Caco-2 (cell line): ENCODE measurements around the gene MGAT4A. TPM values are rescaled to one million over a fixed set of nuclear protein-coding genes. Genes with fewer than 3 reads are reported as not detected.

Source experiments
- BruUV-seq: library from RNA; stranded (reverse); fragments of 400-500 nt; replicated peaks from 2 replicates; lab custom pipeline; 2021; lab: Mats Ljungman, UMichigan
- CTCF ChIA-PET: fragments of 300-600 bp; sonication (Branson Sonifier 250); formaldehyde crosslinking; loops from one replicate; lab custom pipeline; 2022; ENCODE audit warnings: antibody characterized with exemption; lab: Charles Lee
- POLR2A ChIA-PET: fragments of 300-600 bp; sonication (Branson Sonifier 250); formaldehyde crosslinking; loops from one replicate; lab custom pipeline; 2022; ENCODE audit warnings: antibody characterized with exemption; lab: Charles Lee
- DNase-seq, 2 experiments: peaks; one replicate each; pipeline versions ENCODE4 v3.0.0 to v3.0.0-alpha.2; 2020 to 2022
- H3K27me3 ChIP-seq: replicated peaks from 2 replicates; pipeline ENCODE4 v1.6.0; 2011; ENCODE audit warnings: low read length; ENCODE audit not compliant: control insufficient read depth, insufficient read depth
- H3K36me3 ChIP-seq: 2 replicates; pipeline ENCODE4 v1.5.1; 2011; ENCODE audit warnings: low read length; ENCODE audit not compliant: control insufficient read depth, insufficient read depth
- H3K4me1 ChIP-seq: fragments of 250-450 bp; sonication (Bioruptor Pico); 2 replicates; pipeline ENCODE4 v1.5.1; 2020; ENCODE audit warnings: mild to moderate bottlenecking
- H3K4me3 ChIP-seq: 2 replicates; pipeline ENCODE4 v1.5.1; 2011; ENCODE audit warnings: low read depth, mild to moderate bottlenecking, control low read depth, low read length
- H3K9me3 ChIP-seq: fragments of 250-450 bp; sonication (Bioruptor Pico); 2 replicates; pipeline ENCODE4 v1.5.1; 2020; ENCODE audit warnings: mild to moderate bottlenecking, moderate library complexity
- H3K27ac Mint-ChIP-seq: one replicate; pipeline ENCODE4 v1.8.0; 2022; ENCODE audit warnings: mixed read lengths; ENCODE audit not compliant: unreplicated experiment
- H3K27me3 Mint-ChIP-seq: one replicate; pipeline ENCODE4 v1.8.0; 2022; ENCODE audit warnings: mixed read lengths; ENCODE audit not compliant: insufficient read depth, unreplicated experiment
- H3K36me3 Mint-ChIP-seq: one replicate; pipeline ENCODE4 v1.8.0; 2022; ENCODE audit warnings: mild to moderate bottlenecking, mixed read lengths; ENCODE audit not compliant: insufficient read depth, unreplicated experiment
- H3K4me1 Mint-ChIP-seq: one replicate; pipeline ENCODE4 v1.8.0; 2022; ENCODE audit warnings: low read depth, mixed read lengths; ENCODE audit not compliant: unreplicated experiment
- H3K4me3 Mint-ChIP-seq: one replicate; pipeline ENCODE4 v1.8.0; 2022; ENCODE audit warnings: mild to moderate bottlenecking, moderate library complexity, mixed read lengths; ENCODE audit not compliant: unreplicated experiment
- H3K9me3 Mint-ChIP-seq: one replicate; pipeline ENCODE4 v1.8.0; 2022; ENCODE audit warnings: mixed read lengths; ENCODE audit not compliant: unreplicated experiment
- CTCF ChIP-seq, 2 experiments: fragments of 200-600 bp in 1 of 2; IDR thresholded peaks; 1 replicate in 1 of 2; 2 replicates in 1 of 2; pipeline versions ENCODE4 v1.5.1 to v1.8.0; 2011 to 2022; ENCODE audit warnings: antibody characterized with exemption in 1 of 2, control low read depth in 1 of 2, inconsistent platforms in 1 of 2, low read depth in 1 of 2, low read length in 1 of 2, mild to moderate bottlenecking in 1 of 2, moderate library complexity in 1 of 2; ENCODE audit not compliant: insufficient read depth in 1 of 2, severe bottlenecking in 1 of 2, unreplicated experiment in 1 of 2
- intact Hi-C: fragments of 100-400 bp; cut with micrococcal nuclease; formaldehyde crosslinking; loops from one replicate; pipeline ENCODE4 v1.10.0; 2022; ENCODE audit not compliant: unreplicated experiment
- total RNA-seq: library from RNA; stranded (reverse); gene quantifications from 2 replicates; pipeline ENCODE4 v1.2.3, GENCODE V29; 2022

The MGAT4A gene
- total RNA-seq, 1 experiment from 2014 or later, result 63.7 TPM

GRCh38 chr2:98617149-98617548, 113.8 kb downstream of the MGAT4A start:
- H3K4me3 Mint-ChIP-seq, result no peak overlapping the region
- POLR2A ChIA-PET, result no interaction called here

GRCh38 chr2:98615481-98615880, 115.5 kb downstream of the MGAT4A start:
- no peak overlapping the region for H3K4me3 Mint-ChIP-seq
- H3K36me3 Mint-ChIP-seq, result peaks cover 63% of the 10 kb centered on the region
- TF ChIP-seq CTCF (IDR thresholded peaks at IDR 0.05; ENCODE audit: insufficient read depth in 1 of 2, low read depth in 1 of 2, low read length in 1 of 2, severe bottlenecking in 1 of 2, unreplicated experiment in 1 of 2), result peak in 1 of 2 experiments; percentile 39
- Histone ChIP-seq H3K27me3 (no peaks in the 10 kb centered on the region), H3K36me3 (0 out of 2 replicates have a peak, but pooled peaks cover 1% of the 10 kb centered on the region), H3K4me1 (peaks cover 5% of the 10 kb centered on the region), H3K4me3 (no peak overlapping the region), H3K9me3 (no peaks in the 10 kb centered on the region)
- H3K9me3 Mint-ChIP-seq, result no peaks in the 10 kb centered on the region
- CTCF ChIA-PET, result no interaction called here
- no TSS peak for BruUV-seq
- intact Hi-C loops, result no loop called here
- POLR2A ChIA-PET, result interaction anchor here (0.6 kb wide), 2 partner anchors 33 to 115 kb away, joined by 3 to 4 read pairs; partner anchors contain the start of gene MGAT4A
- no peak overlapping the region for H3K27ac Mint-ChIP-seq
- peak in 1 of 2 experiments; percentile 36 for DNase-seq
- H3K27me3 Mint-ChIP-seq, result no peaks in the 10 kb centered on the region
- peaks cover 8% of the 10 kb centered on the region for H3K4me1 Mint-ChIP-seq

More at GRCh38 chr2:98617149-98617548, 113.8 kb downstream of the MGAT4A start:
- no peaks in the 10 kb centered on the region for H3K4me1 ChIP-seq
- Mint-ChIP-seq H3K27ac (no peak overlapping the region), H3K27me3 (no peaks in the 10 kb centered on the region), H3K36me3 (peaks cover 65% of the 10 kb centered on the region), H3K9me3 (no peaks in the 10 kb centered on the region), H3K4me1 (no peaks in the 10 kb centered on the region)
- CTCF ChIA-PET, result no interaction called here
- intact Hi-C loops, result no loop called here
- no TSS peak for BruUV-seq
- H3K27me3 ChIP-seq, result no peaks in the 10 kb centered on the region
- no peak for TF ChIP-seq CTCF (IDR thresholded peaks at IDR 0.05; ENCODE audit: insufficient read depth in 1 of 2, low read depth in 1 of 2, low read length in 1 of 2, severe bottlenecking in 1 of 2, unreplicated experiment in 1 of 2)
- H3K4me3 ChIP-seq, result no peak overlapping the region
- DNase-seq, result no peak
- H3K36me3 ChIP-seq, result peaks cover 4% of the 10 kb centered on the region; the same call in 1 of the 2 replicates
- no peaks in the 10 kb centered on the region for H3K9me3 ChIP-seq

- Histone ChIP-seq H3K36me3 (0 out of 2 replicates have a peak, but pooled peaks cover 1% of the 10 kb centered on the region), H3K9me3 (no peaks in the 10 kb centered on the region), H3K4me1 (peaks cover 5% of the 10 kb centered on the region), H3K27me3 (no peaks in the 10 kb centered on the region), H3K4me3 (no peak overlapping the region)
- intact Hi-C loops, result no loop called here
- Mint-ChIP-seq H3K9me3 (no peaks in the 10 kb centered on the region), H3K4me1 (peaks cover 14% of the 10 kb centered on the region), H3K27ac (no peak overlapping the region), H3K4me3 (no peak overlapping the region), H3K36me3 (peaks cover 57% of the 10 kb centered on the region), H3K27me3 (no peaks in the 10 kb centered on the region)
- BruUV-seq, result no TSS peak
- ChIA-PET POLR2A (no interaction called here), CTCF (no interaction called here)
- no peak for DNase-seq
- no peak for TF ChIP-seq CTCF (IDR thresholded peaks at IDR 0.05; ENCODE audit: insufficient read depth in 1 of 2, low read depth in 1 of 2, low read length in 1 of 2, severe bottlenecking in 1 of 2, unreplicated experiment in 1 of 2)
These were observed 116.8 kb downstream of the MGAT4A start for GRCh38 chr2:98614024-98614739.
